Spleen (tissue), 11 donors: ENCODE measurements around the gene RGPD3. TPM values are rescaled to one million over a fixed set of nuclear protein-coding genes. Genes with fewer than 3 reads are reported as not detected.
"Not testable (repeated sequence)": the region's sequence is repeated elsewhere in the genome, so short reads cannot be mapped to it uniquely, and the experiment has no call there.

ENCODE experiments used
- DNase-seq: peaks from one replicate; pipeline ENCODE4 v3.0.0-alpha.2; 2020
- H3K27ac ChIP-seq, 8 donors: fragments of 200-600 bp; sonication (generic) in 7 of 8; 1 replicate in 4 of 8; 2 replicates in 4 of 8; pipeline versions ENCODE4 v1.5.0 to v1.8.0; 2016 to 2021; ENCODE audit warnings: inconsistent platforms in 4 of 8, mild to moderate bottlenecking in 4 of 8, moderate library complexity in 1 of 8
- H3K27me3 ChIP-seq, 7 donors: fragments of 200-600 bp; sonication (generic) in 6 of 7; replicated peaks in 1 of 7; 1 replicate in 4 of 7; 2 replicates in 3 of 7; pipeline versions ENCODE4 v1.5.0 to v1.8.0; 2016 to 2021; ENCODE audit warnings: inconsistent platforms in 3 of 7, mild to moderate bottlenecking in 1 of 7
- H3K36me3 ChIP-seq, 6 donors: fragments of 200-600 bp; sonication (generic) in 5 of 6; 1 replicate in 4 of 6; 2 replicates in 2 of 6; pipeline versions ENCODE4 v1.5.0 to v1.8.0; 2016 to 2021; ENCODE audit warnings: inconsistent platforms in 2 of 6
- H3K4me1 ChIP-seq, 6 donors: fragments of 200-600 bp; sonication (generic) in 5 of 6; 1 replicate in 3 of 6; 2 replicates in 3 of 6; pipeline versions ENCODE4 v1.5.0 to v1.8.0; 2016 to 2021; ENCODE audit warnings: inconsistent platforms in 3 of 6
- H3K4me3 ChIP-seq, 8 donors: fragments of 200-600 bp; sonication (generic) in 7 of 8; 1 replicate in 4 of 8; 2 replicates in 4 of 8; pipeline versions ENCODE4 v1.5.0 to v1.8.0; 2016 to 2021; ENCODE audit warnings: inconsistent platforms in 4 of 8, mild to moderate bottlenecking in 4 of 8, moderate library complexity in 2 of 8
- H3K9me3 ChIP-seq, 8 donors: fragments of 200-600 bp; sonication (generic) in 7 of 8; 1 replicate in 4 of 8; 2 replicates in 4 of 8; pipeline versions ENCODE4 v1.5.0 to v1.8.0; 2016 to 2021; ENCODE audit warnings: inconsistent platforms in 4 of 8
- POLR2AphosphoS5 ChIP-seq, 3 donors: sonication (generic); formaldehyde crosslinking; IDR thresholded peaks; one replicate each; pipeline ENCODE4 v1.5.1; 2017; ENCODE audit warnings: antibody characterized with exemption in 3 of 3
- WGBS, 5 donors: extraction: QIAGEN DNeasy Blood & Tissue Kit in 3 of 5; methylation state at CpG; one replicate each; pipeline versions ENCODE4 v1.1.5 to v1.1.7; 2013 to 2018; 5-methylcytosine and 5-hydroxymethylcytosine counted together
- intact Hi-C: fragments of 100-400 bp; cut with DNase I; formaldehyde crosslinking; loops from one replicate; pipeline ENCODE4 v1.15.0; 2023; ENCODE audit warnings: low total_unique reads
- polyA plus RNA-seq, 3 donors: library from polyadenylated mRNA; stranded (reverse); fragments of 200-250 nt; gene quantifications; one replicate each; pipeline ENCODE4 v1.2.1, GENCODE V29; 2013
- total RNA-seq, 7 donors: library from RNA; depleted of rRNA in 3 of 7; stranded (reverse); fragments of >200 nt in 3 of 7; fragmentation: NEBNext Ultra II Directional in 4 of 7; extraction: Animal tissue kit (Norgen Biotek cat#: 25700) in 4 of 7; gene quantifications; one replicate each; pipeline versions ENCODE4 v1.1.0 to v1.2.1, GENCODE V29; 2016 to 2021
- donor health status: healthy with polysubstance abuse.
- donor health status: DM: no; HTN: no; CAD: no; lungs with moderate emphysema.
- donor health status: DM: no; HTN: no; CAD: no.
- donor health status: Bipolar disorder and iron deficiency.
- donor health status: healthy.
- donor health status: DM: no; HTN: no; CAD: no.
- donor health status: DM: yes; HTN: yes; CAD: no.

RGPD3 gene
- total and polyA plus RNA-seq, 10 donors: 0.07 to 3.5 (median 1.2) TPM

- H3K9me3 ChIP-seq, H3K36me3 ChIP-seq, H3K4me3 ChIP-seq, H3K27me3 ChIP-seq, H3K4me1 ChIP-seq, DNase-seq, intact Hi-C loops: not testable (repeated sequence)
- peak overlapping the region in 2 of 8 donors; percentile 28 to 59 for H3K27ac ChIP-seq
- 33 to 48% (median 43%) methylated on average over 11 to 14 of the region's 16 CpGs for WGBS, 5 donors
- TF ChIP-seq POLR2AphosphoS5 (IDR thresholded peaks at IDR 0.05): peak in 1 of 3 donors; percentile 33
These were observed 43.3 kb upstream of the RGPD3 start for GRCh38 chr2:106511476-106511901.

- WGBS, 5 donors: 61 to 71% (median 64%) methylated on average over 3 to 4 of the region's 4 CpGs
- H3K4me1 ChIP-seq, H3K4me3 ChIP-seq, DNase-seq, H3K9me3 ChIP-seq, intact Hi-C loops, H3K36me3 ChIP-seq, H3K27me3 ChIP-seq: not testable (repeated sequence)
- peak overlapping the region in 1 of 8 donors; percentile 59 for H3K27ac ChIP-seq
These were observed 42.6 kb upstream of the RGPD3 start for GRCh38 chr2:106510791-106511190.

GRCh38 chr2:106509374-106509770 is 41.2 kb upstream of the RGPD3 start:
- H3K9me3 ChIP-seq, H3K27me3 ChIP-seq, DNase-seq, H3K36me3 ChIP-seq, intact Hi-C loops, H3K27ac ChIP-seq, H3K4me1 ChIP-seq, H3K4me3 ChIP-seq: not testable (repeated sequence)
- 87 to 100% (median 93%) methylated on average over 5 to 6 of the region's 6 CpGs; no CpG with 5 or more reads in 1 of the 5 donors for WGBS, 5 donors

- H3K27ac ChIP-seq, H3K4me3 ChIP-seq, H3K4me1 ChIP-seq, DNase-seq, H3K9me3 ChIP-seq, intact Hi-C loops, H3K27me3 ChIP-seq, H3K36me3 ChIP-seq: not testable (repeated sequence)
- 60 to 91% (median 87%) methylated on average over 5 to 9 of the region's 11 CpGs for WGBS, 5 donors
These were observed 40.6 kb upstream of the RGPD3 start for GRCh38 chr2:106508660-106509373.

- H3K27me3 ChIP-seq, H3K36me3 ChIP-seq, H3K4me3 ChIP-seq, H3K9me3 ChIP-seq, H3K27ac ChIP-seq, H3K4me1 ChIP-seq, intact Hi-C loops, DNase-seq: not testable (repeated sequence)
- WGBS, 5 donors: 74 to 89% (median 83%) methylated on average over 8 to 9 of the region's 9 CpGs
These were observed 37.9 kb upstream of the RGPD3 start for GRCh38 chr2:106506002-106506687.

GRCh38 chr2:106504787-106505186 is 36.6 kb upstream of the RGPD3 start:
- intact Hi-C loops: not testable (repeated sequence)

GRCh38 chr2:106504192-106504591 is 36.0 kb upstream of the RGPD3 start:
- DNase-seq, H3K4me3 ChIP-seq, H3K27me3 ChIP-seq, intact Hi-C loops, H3K4me1 ChIP-seq, H3K9me3 ChIP-seq, H3K36me3 ChIP-seq, H3K27ac ChIP-seq: not testable (repeated sequence)
- WGBS, 5 donors: 86 to 95% (median 91%) methylated on average over 4 to 7 of the region's 11 CpGs

More at GRCh38 chr2:106504787-106505186, 36.6 kb upstream of the RGPD3 start:
- not testable (repeated sequence) for DNase-seq, H3K9me3 ChIP-seq, H3K4me3 ChIP-seq, H3K27ac ChIP-seq, H3K36me3 ChIP-seq, H3K27me3 ChIP-seq, H3K4me1 ChIP-seq
- 81 to 91% (median 86%) methylated on average over 4 of the region's 4 CpGs for WGBS, 5 donors

GRCh38 chr2:106502351-106502750 is 34.1 kb upstream of the RGPD3 start:
- H3K27ac ChIP-seq, H3K9me3 ChIP-seq, DNase-seq, H3K4me3 ChIP-seq, H3K4me1 ChIP-seq, H3K27me3 ChIP-seq, intact Hi-C loops, H3K36me3 ChIP-seq: not testable (repeated sequence)
- WGBS, 5 donors: 87 to 96% (median 94%) methylated on average over 5 to 8 of the region's 8 CpGs

GRCh38 chr2:106500350-106500749 is 32.1 kb upstream of the RGPD3 start:
- H3K9me3 ChIP-seq, intact Hi-C loops, H3K36me3 ChIP-seq, H3K27me3 ChIP-seq, H3K4me3 ChIP-seq, H3K4me1 ChIP-seq, DNase-seq, H3K27ac ChIP-seq: not testable (repeated sequence)
- 77 to 96% (median 88%) methylated on average over 6 to 7 of the region's 7 CpGs for WGBS, 5 donors

- H3K27me3 ChIP-seq, H3K27ac ChIP-seq, DNase-seq, H3K9me3 ChIP-seq, H3K36me3 ChIP-seq, H3K4me1 ChIP-seq, H3K4me3 ChIP-seq, intact Hi-C loops: not testable (repeated sequence)
- 83 to 100% (median 90%) methylated on average over 1 of the region's 1 CpG for WGBS, 5 donors
These were observed 30.3 kb upstream of the RGPD3 start for GRCh38 chr2:106498549-106498948.

- H3K4me1 ChIP-seq, H3K27ac ChIP-seq, intact Hi-C loops, H3K4me3 ChIP-seq, H3K27me3 ChIP-seq, H3K36me3 ChIP-seq, H3K9me3 ChIP-seq, DNase-seq: not testable (repeated sequence)
- WGBS, 5 donors: 68 to 89% (median 80%) methylated on average over 6 of the region's 6 CpGs
These were observed 24.7 kb upstream of the RGPD3 start for GRCh38 chr2:106492913-106493312.
